ENCODE results near the gene NFIA.

DNA sequence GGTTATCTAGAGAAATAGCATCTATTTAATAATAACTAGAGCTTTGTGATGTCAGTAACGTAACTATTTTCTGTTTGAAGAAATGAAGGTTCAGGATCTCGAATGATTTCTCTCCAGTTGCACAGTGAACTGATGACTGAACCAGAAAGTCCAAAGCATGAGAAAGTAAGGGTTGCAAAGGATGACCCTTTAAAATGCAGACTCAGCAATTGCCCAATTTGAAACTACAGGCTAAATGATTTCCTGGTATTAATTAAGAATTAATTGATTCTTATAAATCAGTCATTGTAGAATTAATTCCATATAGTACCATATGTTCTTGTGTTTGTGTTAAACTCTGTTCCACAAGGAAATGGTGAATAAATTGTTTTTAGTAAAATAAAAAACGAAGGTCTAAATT is 318.6 kb downstream of the NFIA start:
- TF ChIP-seq, protein P1, sequence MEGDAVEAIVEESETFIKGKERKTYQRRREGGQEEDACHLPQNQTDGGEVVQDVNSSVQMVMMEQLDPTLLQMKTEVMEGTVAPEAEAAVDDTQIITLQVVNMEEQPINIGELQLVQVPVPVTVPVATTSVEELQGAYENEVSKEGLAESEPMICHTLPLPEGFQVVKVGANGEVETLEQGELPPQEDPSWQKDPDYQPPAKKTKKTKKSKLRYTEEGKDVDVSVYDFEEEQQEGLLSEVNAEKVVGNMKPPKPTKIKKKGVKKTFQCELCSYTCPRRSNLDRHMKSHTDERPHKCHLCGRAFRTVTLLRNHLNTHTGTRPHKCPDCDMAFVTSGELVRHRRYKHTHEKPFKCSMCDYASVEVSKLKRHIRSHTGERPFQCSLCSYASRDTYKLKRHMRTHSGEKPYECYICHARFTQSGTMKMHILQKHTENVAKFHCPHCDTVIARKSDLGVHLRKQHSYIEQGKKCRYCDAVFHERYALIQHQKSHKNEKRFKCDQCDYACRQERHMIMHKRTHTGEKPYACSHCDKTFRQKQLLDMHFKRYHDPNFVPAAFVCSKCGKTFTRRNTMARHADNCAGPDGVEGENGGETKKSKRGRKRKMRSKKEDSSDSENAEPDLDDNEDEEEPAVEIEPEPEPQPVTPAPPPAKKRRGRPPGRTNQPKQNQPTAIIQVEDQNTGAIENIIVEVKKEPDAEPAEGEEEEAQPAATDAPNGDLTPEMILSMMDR (IDR thresholded peaks at IDR 0.05; ENCODE audit: low read length) = no peak
- TF ChIP-seq EZH2phosphoT487 (IDR thresholded peaks at IDR 0.05; ENCODE audit: low read length) = no peak
